Neural cell (in vitro differentiated cells): ENCODE data around the gene PCMT1.

ENCODE experiments used
- EP300 ChIP-seq: fragments of 450-650 bp; conservative IDR thresholded peaks from 2 replicates; pipeline ENCODE4 v1.6.1; 2014; ENCODE audit warnings: antibody characterized with exemption, mild to moderate bottlenecking, moderate library complexity; ENCODE audit not compliant: poor library complexity, severe bottlenecking
- POLR2AphosphoS5 ChIP-seq: IDR thresholded peaks from 2 replicates; pipeline ENCODE4 v1.6.1; 2012
- RAD21 ChIP-seq: fragments of 450-650 bp; conservative IDR thresholded peaks from 2 replicates; pipeline ENCODE4 v1.6.1; 2014; ENCODE audit warnings: antibody characterized with exemption, mild to moderate bottlenecking, moderate library complexity
- SMC3 ChIP-seq: fragments of 450-650 bp; conservative IDR thresholded peaks from 2 replicates; pipeline ENCODE4 v1.6.1; 2014; ENCODE audit warnings: antibody characterized with exemption, mild to moderate bottlenecking, moderate library complexity; ENCODE audit not compliant: poor library complexity
- TAF1 ChIP-seq: IDR thresholded peaks from 2 replicates; pipeline ENCODE4 v1.6.1; 2012; ENCODE audit warnings: low read depth
- TF ChIP-seq, protein P1 (sequence below): fragments of 450-650 bp; IDR thresholded peaks from 2 replicates; pipeline ENCODE4 v1.5.1; 2014; ENCODE audit warnings: antibody characterized with exemption, mild to moderate bottlenecking, moderate library complexity; ENCODE audit not compliant: poor library complexity, severe bottlenecking
- TF ChIP-seq, protein P2 (sequence below): IDR thresholded peaks from 2 replicates; pipeline ENCODE4 v1.6.1; 2012; ENCODE audit warnings: borderline replicate concordance

DNA sequence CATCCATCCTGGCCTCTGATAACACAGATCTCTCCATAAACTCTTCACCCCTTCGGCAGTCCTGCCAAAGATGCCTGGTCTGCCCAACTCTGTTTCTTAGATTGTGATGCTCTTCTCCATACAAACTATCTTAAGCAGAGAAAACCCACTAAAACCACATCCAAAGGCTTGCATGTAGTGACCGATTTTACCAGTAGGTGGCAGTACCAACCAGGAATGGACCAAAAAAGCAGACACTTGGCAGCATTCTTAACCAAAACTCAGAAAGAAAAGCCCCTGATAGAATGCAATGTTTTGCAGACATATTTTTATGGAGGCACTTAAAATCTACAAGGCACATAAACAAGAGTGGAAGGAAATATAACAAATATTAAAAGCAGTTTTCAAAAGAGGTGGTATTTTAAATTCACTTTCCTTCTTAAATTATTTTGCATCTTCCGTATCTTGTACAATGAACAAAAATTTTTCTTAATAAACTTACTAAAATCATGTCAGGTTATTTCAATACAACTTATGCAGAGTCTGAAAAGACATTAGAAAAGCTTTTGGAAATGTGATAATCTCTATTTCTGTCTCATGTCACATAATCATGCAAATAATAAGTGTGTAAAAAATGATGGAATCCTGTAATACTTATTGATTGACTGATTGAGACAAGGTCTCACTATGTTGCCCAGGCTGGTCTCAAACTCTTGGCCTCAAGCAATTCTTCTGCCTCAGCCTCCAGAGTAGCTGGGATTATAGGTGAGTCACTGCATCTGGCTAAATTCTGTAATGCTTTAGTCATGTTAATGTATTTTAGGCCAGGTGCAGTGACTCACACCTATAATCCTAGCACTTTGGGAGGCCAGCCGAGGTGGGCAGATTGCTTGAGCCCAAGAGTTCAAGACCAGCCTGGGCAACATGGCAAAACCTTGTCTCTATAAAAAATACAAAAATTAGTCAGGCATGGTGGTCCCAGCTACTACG is 85.3 kb downstream of the PCMT1 start:
- TF ChIP-seq, protein P1, sequence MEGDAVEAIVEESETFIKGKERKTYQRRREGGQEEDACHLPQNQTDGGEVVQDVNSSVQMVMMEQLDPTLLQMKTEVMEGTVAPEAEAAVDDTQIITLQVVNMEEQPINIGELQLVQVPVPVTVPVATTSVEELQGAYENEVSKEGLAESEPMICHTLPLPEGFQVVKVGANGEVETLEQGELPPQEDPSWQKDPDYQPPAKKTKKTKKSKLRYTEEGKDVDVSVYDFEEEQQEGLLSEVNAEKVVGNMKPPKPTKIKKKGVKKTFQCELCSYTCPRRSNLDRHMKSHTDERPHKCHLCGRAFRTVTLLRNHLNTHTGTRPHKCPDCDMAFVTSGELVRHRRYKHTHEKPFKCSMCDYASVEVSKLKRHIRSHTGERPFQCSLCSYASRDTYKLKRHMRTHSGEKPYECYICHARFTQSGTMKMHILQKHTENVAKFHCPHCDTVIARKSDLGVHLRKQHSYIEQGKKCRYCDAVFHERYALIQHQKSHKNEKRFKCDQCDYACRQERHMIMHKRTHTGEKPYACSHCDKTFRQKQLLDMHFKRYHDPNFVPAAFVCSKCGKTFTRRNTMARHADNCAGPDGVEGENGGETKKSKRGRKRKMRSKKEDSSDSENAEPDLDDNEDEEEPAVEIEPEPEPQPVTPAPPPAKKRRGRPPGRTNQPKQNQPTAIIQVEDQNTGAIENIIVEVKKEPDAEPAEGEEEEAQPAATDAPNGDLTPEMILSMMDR = peak; percentile 83
- TF ChIP-seq, protein P2, sequence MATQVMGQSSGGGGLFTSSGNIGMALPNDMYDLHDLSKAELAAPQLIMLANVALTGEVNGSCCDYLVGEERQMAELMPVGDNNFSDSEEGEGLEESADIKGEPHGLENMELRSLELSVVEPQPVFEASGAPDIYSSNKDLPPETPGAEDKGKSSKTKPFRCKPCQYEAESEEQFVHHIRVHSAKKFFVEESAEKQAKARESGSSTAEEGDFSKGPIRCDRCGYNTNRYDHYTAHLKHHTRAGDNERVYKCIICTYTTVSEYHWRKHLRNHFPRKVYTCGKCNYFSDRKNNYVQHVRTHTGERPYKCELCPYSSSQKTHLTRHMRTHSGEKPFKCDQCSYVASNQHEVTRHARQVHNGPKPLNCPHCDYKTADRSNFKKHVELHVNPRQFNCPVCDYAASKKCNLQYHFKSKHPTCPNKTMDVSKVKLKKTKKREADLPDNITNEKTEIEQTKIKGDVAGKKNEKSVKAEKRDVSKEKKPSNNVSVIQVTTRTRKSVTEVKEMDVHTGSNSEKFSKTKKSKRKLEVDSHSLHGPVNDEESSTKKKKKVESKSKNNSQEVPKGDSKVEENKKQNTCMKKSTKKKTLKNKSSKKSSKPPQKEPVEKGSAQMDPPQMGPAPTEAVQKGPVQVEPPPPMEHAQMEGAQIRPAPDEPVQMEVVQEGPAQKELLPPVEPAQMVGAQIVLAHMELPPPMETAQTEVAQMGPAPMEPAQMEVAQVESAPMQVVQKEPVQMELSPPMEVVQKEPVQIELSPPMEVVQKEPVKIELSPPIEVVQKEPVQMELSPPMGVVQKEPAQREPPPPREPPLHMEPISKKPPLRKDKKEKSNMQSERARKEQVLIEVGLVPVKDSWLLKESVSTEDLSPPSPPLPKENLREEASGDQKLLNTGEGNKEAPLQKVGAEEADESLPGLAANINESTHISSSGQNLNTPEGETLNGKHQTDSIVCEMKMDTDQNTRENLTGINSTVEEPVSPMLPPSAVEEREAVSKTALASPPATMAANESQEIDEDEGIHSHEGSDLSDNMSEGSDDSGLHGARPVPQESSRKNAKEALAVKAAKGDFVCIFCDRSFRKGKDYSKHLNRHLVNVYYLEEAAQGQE = no peak
- TF ChIP-seq EP300 = no peak
- TF ChIP-seq TAF1 = no peak
- TF ChIP-seq SMC3 = peak; percentile 81
- peak; percentile 77 for TF ChIP-seq RAD21
- no peak for TF ChIP-seq POLR2AphosphoS5
